GM19239 (cell line): ENCODE results near the gene PXDC1.

ENCODE experiments used
- DNase-seq: peaks from one replicate; pipeline ENCODE4 v3.0.0; 2011; ENCODE audit warnings: low spot score; ENCODE audit not compliant: insufficient read length
- FAIRE-seq: peaks from 2 replicates; lab custom pipeline; 2011; peaks lifted over from hg19 to GRCh38; lab: Jason Lieb, UNC

Gene PXDC1

DNA sequence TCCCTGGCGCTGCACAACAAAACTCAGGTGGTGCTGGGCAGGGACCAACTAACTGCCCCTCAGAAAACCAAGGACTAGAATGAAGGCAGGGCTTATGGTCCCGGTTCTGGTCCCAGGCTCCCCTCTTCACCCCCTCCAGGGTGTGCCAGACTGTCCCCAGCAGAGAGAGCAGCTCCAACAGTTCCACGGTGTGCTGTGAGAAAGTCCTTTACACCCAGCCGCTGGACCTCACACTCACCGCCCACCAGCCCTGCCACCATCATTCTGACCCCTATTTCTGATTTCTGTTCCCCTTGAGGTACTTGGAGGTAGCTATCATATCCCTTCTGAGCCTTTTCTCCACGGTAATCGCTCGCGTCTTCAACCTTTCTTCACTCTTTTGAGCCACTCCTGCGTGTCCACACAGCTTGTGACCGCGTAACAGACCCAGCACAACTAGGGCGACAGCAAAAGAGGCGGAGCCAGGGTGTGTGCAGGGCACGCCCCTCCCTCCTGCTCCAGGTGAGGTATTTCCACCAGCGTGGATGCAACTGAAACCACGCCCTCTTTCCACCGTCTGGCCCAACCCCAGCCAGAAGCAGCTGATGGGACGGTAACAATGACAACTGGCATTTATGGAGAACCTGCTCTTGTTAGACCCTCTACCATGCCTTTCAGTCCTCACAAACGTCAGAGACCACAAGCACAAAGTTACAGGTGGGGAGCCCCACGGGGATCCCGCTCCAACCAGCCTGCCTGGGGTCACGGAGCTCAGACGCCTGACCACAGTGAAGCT lies 2.3 kb downstream of the PXDC1 start:
- no peak for FAIRE-seq

DNA sequence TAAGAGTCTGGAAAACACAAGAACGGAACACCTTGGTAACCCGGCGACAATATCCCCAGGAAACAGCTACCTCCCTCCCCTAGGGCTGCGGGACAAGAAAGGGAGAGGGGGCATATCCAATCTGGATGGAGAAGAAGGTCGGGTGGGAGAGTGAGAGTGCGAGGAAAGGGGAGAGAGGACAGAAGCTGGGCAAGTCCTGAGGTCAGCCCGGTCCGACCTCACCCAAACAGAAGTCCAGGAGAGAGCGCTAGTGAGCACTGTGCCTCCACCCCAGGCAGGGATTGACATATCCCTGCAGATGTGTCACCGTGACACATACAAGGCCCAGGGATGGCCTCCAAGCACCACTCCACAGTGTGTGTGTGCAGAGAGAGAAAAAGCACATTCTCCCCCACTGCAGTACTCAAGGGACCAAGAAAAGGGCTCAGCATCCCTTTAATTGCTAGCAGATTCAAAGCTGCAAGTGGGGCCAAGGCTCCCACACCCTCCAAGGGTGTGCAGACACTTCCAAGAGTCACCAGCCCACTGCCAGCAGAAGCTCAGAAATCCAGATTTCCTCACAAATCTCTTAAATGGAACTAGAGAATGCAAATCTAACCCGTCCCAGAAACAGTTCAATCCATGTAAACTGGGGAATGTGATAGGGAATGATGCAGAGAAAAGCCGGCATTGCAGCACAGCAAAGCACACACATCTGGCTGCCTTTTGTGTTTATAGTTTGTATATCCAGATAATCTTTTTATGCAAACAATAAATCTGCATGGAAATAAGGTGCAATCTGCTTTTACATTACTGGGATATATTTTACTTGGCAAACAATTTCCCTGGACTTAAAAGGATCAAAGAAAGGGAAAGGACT lies 3.1 kb downstream of the PXDC1 start:
- FAIRE-seq (no peak), DNase-seq (no peak)

More for the DNA sequence above, 2.3 kb downstream of the PXDC1 start:
- no peak for DNase-seq

DNA sequence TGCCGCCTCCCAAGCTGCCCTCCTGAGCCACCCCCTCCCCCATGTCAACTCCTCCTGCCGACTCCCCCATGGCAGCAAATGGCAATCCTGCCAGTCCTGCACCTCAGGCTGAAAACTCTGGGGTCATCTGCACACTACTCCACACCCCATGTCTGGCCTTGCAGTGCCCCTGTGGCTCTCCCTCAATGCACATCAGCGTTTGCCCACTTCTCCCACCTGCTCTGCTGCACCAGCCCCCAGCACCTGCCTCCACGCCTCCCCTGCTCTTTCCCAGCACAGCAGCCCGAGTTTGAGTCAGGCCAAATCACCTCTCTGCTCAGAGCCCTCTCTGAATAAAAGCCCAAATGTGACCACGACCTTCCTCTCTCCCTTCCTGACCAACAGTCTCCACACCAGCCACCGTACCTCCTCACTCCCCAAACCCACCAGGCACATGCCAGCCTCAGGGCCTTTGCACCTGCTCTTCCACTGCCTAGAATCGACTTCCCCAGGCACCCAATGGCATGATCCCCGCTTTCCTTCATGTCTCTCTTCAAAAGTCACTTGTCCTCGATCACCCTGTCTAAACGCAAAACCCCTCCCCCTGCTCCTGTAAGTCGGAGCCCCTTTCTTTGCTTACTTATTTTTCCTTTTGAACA lies 4.3 kb downstream of the PXDC1 start:
- DNase-seq (no peak), FAIRE-seq (no peak)

DNA sequence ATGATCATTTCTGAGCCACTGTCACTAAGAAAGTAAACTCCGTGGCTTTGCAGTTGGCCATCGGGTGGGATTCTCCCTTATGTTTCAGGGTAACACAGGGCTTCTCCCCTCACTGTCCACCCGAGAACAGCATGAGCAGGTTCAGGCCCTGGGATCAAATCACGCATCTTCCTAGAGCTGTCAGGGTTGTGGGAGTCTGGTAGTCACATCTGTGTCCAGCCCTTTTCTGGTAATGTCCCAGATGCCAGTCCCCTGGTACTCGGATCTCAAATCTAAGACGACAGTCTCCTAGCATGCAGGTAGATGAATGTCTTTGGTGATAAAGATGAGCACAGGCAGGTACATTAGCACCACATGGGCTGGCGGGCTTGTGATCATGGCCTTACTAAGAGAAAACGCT lies 4.8 kb downstream of the PXDC1 start:
- no peak for DNase-seq

DNA sequence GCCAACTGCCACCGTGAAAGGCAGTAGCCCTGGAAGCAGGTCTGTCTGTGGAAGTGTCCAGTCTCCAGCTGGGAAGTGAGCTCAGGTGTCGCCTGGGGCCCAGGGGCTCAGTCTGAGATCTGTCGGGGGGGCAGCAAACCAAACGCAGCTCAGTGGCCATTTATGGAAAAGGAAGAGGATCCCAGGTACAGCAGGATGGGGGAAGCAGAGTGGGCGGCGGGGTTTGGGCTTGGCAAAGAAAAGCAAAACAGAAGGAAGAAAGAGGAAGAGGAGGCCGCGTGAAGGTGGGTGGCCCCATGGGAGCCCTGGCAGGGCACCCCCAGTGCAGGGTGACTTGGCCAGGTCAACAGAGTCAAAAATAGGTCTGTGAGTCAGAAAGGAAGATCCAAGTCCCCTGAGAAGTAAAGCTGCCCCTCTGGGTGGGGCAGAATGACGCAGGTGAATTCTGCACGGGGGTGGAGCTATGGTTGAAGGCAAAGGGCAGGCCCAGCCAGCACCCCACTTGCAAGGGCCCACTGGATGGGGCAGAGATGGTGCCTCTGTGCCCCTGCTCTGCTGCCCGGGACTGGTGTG lies 5.3 kb downstream of the PXDC1 start:
- DNase-seq (no peak), FAIRE-seq (peak; percentile 45)

More for the DNA sequence above, 4.8 kb downstream of the PXDC1 start:
- no peak for FAIRE-seq

DNA sequence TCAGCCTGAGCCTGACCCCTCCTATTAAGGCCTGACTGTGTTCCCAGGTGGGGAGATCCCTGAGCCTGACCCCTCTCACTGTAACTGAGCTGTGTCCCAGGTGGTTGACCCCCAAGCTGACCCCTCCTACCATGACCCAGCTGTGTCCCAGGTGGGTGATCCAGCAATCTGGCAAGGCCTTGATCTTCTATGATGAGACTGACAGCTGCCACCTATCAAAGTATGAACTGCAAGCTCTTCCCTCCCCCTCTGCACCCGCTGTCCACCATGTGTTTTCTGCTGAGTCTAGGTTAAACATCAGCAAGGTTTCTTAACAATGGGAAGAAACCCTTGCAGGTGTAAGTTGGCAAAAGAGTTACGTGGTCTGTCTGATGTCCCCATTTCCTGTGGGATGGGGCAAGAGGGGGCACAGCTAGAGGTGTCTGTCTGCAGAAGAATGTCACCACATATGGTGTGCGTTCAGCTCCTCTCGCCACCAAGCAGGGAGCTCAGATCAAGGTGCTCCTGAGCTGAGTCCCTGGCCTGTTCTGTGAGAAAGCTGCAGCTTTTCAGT lies 5.9 kb downstream of the PXDC1 start:
- no peak for DNase-seq
- FAIRE-seq: no peak

DNA sequence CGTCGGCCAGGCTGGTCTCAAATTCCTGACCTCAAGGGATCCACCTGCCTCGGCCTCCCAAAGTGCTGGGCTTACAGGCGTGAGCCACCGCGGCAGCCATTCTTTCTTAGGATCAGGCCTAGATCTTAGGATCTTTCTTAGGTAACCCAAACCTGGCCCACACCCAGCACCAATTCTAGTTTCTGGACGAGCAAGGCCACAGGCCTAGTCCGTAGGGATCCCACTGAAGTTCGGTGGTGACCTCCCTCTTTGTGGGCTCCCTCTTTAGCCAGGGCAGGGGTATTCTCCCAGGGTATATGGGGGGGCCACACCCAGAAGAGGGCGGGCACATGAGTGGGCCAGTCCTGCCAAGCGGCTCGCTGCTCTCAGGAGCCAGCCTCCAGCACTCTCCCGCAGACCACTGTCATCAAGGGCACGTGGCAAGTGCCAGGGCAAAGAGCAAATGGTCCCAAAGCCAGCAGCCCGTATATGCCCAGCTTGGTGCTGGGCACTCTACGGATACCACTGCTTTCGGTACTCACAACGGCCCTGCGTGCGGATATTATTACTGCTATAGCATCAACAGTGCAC lies 6.5 kb downstream of the PXDC1 start:
- FAIRE-seq: no peak
- no peak for DNase-seq

DNA sequence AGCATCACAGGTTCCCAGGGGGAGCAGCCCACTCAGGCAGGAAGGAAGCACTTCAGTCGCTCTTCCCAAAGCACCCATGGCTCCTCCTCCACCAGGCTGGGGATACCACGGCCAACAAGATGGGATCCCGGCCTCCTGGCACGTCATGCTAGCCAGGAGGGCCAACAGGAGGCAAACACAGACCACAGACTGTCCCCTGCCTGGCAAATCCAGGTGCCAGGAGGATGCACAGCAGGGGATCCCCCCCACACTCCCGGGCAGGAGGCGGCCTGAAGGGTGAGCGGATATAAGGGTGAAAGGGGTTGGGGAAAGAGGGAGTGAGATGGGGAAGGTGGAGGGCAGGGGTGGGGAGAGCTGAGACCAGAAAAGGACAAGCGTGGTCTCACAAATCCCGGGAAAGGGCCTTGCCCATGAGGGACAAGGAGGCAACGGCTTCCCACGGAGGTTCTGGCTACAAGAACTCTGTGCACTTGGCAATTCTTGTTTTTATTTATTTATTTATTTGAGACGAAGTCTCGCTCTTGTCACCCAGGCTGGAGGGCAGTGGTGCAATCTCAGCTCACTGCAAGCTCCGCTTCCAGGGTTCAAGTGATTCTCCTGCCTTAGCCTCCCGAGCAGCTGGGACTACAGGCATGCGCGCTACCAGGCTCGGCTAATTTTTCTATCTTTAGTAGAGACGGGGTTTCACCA lies 7.2 kb downstream of the PXDC1 start:
- DNase-seq (no peak), FAIRE-seq (no peak)

DNA sequence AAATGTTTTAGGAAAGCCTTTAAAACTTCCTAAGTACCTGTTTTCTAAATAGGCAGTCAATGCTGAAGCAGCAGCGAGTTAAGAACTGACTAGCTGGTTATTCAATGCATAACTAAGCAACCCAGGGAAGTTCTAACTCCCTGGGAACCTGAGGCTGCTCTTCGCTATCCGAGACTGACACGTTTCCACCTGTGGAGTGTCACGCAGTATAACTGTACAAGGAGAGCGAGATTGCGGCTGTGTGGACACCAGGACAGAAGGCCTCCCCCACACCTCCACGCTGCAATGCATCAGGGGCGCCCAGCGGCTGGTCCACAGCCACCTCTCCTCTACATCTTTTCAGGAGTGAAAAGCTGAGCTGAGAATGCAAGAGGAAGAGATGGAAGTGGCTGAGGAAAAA lies 8.0 kb downstream of the PXDC1 start:
- DNase-seq (no peak), FAIRE-seq (no peak)

DNA sequence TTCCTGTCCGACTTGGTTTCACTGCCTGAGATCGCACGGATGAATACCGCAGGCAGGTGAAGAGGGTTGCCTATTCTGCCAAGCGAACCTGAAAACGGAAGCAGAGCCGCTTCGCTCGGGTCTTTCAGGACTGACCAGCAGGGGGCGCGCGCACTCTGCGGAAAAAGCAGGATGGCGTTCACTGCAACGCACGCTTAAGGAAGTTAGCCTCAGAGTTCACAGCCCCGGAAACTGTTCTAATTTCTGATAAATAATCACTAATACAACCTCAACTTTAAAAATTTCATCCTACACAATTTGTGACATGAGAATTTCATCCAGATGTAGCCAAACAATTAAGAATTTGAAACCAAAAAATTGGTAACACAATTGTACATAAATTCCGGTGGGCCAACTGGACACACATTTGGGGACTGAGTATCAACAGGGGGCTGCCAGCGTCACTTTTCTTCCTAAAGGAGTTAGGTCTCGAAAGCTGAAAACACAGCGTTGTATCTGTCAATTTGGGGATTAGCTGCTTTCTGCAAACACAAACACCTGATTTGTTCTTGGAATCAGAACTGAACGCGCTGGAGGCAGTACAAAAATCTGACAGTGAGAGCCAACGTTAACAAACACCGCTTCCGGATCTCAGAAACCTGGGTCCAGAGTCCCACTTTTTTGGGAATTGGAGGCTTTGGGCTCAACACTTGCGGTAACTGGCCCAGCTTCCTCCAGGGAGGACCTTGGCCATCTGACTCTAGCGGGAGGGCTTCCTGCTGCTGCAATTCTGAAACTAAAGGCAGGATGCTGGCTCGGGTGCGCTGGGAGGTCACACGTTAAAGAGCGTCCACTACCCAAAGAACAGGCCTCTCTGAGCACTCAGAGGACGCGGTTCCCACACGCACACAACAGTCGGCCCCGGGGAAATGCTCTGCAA lies 8.8 kb downstream of the PXDC1 start:
- FAIRE-seq (peak; percentile 88), DNase-seq (peak; percentile 76)

DNA sequence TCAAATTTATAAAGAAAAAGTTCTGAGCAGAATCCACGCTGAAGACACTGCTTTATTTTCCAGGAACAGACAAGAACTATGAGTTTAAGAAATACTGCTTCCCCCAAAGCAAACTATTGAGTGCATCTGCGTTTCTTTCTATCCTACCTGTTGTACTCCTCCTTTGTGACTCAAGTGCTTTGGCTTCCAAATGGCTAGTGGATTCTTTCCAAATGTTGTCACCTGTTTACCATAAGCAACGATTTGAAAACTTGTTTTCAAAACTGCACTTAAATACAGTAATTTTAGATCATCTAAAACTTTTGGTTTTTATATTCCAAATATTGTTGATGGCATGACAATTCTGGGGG lies 9.5 kb downstream of the PXDC1 start:
- no peak for DNase-seq

DNA sequence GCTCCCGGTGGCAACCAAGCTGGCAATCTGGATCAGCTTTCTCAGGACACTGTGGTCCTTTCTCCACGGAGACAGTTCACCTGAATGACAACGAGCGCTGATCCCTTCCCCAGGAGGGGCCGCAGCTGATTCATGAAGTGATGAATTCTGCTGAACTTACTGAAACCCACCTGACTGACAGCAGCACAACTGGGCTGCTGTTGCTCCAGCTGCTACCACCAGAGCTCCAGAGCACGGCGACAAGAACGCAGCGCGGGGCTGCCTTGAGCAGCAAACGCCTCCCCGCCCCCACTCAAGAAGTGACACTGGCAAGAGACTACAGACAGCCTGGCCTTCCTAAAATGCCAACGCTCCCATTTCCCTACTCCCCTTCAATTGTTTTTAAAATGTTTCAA lies 10.0 kb downstream of the PXDC1 start:
- FAIRE-seq: no peak
- DNase-seq: no peak

More for the DNA sequence above, 9.5 kb downstream of the PXDC1 start:
- FAIRE-seq: no peak

DNA sequence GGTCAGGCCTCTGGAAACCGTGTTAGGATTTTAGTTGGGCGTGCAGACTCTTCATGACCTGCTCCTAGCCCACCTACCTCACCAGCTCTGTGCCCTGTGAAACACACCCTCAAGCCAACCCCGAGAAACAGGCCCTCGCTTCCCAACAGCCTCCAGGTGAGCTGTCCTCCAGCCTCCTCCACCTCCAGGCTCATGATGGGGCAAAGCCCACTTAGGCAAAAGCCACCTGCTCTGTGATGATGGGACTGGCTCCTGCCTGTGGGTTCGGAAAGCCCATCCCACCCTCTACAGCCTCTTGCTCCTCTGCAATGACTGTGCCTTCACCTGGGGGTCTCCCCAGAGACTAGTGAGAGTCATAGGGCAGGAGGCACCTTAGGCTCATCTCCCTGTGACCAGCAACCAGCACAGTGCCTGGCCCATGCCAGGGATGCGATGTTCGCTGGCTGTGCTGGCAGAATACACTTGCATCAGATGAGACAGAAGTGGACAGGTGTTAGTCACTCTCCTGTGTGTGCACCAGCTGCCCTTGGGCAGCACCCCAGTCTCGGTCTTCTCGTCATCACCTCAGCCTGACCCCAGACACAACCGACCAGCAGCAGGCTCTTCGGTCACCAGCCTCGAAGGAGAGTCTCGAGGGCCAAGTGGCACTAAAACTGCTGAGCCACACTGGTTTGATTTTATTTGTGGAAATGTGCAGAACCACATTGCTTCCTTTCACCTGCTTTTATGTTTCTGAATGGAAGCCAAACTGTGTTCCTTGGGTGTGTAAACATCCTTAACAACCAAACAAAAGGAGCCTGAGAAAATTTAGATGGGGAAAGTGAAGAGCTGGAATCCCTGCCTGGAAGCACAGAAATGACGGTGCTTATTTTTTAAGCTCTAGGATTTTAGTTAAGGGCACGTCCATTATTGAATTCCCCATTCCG lies 10.7 kb downstream of the PXDC1 start:
- DNase-seq: no peak
- FAIRE-seq: no peak

DNA sequence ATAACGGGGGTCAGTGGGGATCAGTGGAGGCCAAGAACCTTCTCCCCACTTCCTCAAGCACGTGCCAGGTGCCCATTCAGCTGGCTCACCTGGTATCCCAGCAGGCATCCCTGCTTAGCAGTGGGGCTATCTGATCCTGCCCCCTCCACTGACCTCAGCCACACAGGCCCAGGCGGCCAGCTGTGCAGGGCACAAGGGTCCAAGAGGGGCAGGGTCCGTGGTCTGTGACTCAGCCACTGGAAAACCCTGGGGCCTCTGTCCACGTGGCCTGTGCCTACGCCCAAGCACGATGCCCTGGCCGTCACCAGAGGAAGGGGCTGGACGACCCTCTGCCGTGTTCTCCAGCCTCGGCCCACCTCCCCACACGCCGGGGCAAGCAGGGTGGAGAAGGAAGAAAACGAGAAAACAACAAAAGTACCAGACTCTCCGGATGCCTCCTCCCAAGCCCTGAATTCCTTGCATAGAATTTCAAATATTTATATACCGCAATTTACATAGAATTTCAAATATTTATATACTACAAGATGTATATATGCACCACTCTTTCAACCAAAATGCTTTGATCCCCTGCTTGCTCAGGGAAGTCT lies 12.1 kb downstream of the PXDC1 start:
- no peak for DNase-seq
- FAIRE-seq: no peak

DNA sequence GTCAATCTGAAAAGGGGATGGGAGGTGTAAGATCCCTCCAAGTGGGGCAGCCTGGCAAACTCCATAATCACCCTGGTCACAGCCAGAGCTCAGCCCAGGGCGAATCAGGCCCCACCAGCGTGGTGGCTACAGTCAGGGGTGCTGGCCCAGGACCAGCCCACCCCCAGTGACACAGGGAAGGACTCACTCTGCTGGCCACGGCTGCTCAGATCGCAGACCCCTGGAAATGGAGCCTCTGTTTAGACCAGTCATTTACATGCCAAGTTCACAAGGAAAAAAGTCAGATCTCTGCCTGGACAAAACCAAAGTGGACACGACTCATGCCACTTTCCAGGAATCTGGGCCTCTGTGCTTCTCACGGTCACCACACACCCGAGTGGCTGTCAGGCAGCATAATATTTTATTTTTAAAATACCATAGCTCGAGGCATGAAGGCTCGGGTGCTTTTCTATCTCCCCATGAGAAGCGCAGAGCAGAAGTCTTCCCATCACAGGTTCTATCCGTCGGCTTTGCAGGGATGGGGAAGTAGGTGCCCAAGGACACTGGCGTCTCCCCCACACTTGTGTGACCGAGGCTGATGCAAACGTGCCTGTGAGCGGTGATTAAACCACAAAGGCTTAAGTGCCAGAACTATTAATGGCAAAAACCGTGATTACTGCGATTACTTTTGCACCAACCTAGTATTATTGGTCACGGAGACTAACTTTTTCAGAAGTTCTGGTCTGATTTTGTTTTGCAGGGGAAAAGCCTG lies 13.0 kb downstream of the PXDC1 start:
- DNase-seq: no peak
- FAIRE-seq: no peak

DNA sequence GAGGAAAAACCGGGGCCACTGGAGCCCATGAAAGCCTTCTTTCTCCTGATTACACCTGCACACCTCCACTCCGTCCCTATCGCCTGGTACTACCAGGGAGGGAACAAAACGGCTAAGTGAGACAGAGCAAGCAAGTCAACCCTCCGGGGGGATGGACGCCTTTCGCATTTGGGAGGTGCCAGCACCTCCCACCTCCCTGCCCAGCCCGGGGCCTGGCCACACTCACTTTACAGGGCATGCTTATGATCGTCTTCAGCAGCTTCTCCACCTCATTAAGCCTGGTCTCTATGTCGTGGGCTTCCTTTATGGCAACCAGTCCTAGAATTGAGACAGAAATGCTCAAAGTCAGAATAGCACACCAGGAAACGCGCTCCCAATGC lies 13.7 kb downstream of the PXDC1 start:
- DNase-seq: no peak
- FAIRE-seq: no peak
